ENCODE measurements around the gene MKLN1. TPM values are rescaled to one million over a fixed set of nuclear protein-coding genes. Genes with fewer than 3 reads are reported as not detected.

The MKLN1 gene
- polyA plus RNA-seq, 1 of the 3 experiments (the other 2 are of a cell fraction): 11.0 TPM

GRCh38 chr7:131449373-131449902 is 121.8 kb downstream of the MKLN1 start:
- Histone ChIP-seq H3K27me3 (ENCODE audit: insufficient read depth) (no peaks in the 10 kb centered on the region), H3K36me3 (replicated peaks in 1 of 2; ENCODE audit: control insufficient read depth in 1 of 2, insufficient read depth in 2 of 2, low read length in 1 of 2) (peaks cover 66 to 73% of the 10 kb centered on the region in 2 experiments), H3K4me2 (no peak overlapping the region), H3K79me2 (ENCODE audit: insufficient read depth) (no peaks in the 10 kb centered on the region), H2AFZ (ENCODE audit: low read depth) (no peak overlapping the region), H3K4me1 (ENCODE audit: control insufficient read depth in 1 of 2, insufficient read depth in 2 of 2, low read depth in 1 of 2, low read length in 1 of 2) (no peaks in the 10 kb centered on the region), H3F3A (replicated peaks; ENCODE audit: insufficient read depth) (peaks cover 18% of the 10 kb centered on the region), H3K4me3 (ENCODE audit: low read depth in 2 of 2, low read length in 1 of 2) (no peak overlapping the region), H3K9me3 (no peaks in the 10 kb centered on the region), H4K20me1 (ENCODE audit: insufficient read depth) (no peaks in the 10 kb centered on the region), H3K27ac (ENCODE audit: low read depth in 2 of 2, low read length in 1 of 2) (no peak overlapping the region), H3K9ac (no peak overlapping the region), H3K9me2 (no peaks in the 10 kb centered on the region)
- POLR2A ChIA-PET: no interaction called here
- DNase-seq: no peak
- no peak for TF ChIP-seq GATA2 (CRISPR knock-in tag; IDR thresholded peaks at IDR 0.05)
- CTCF ChIA-PET: interaction anchor here (1.3 kb wide), 1 partner anchor 409 kb away, joined by 3 read pairs; no protein-coding TSS in a partner anchor
- WGBS (ENCODE audit: low lambda C conversion rate): 100% methylated on average over 2 of the region's 2 CpGs

GRCh38 chr7:131454498-131454897 is 126.8 kb downstream of the MKLN1 start:
- Histone ChIP-seq H3K27me3 (ENCODE audit: insufficient read depth) (no peaks in the 10 kb centered on the region), H3K9ac (no peak overlapping the region), H3K4me2 (no peak overlapping the region), H2AFZ (ENCODE audit: low read depth) (no peak overlapping the region), H3K36me3 (replicated peaks in 1 of 2; ENCODE audit: control insufficient read depth in 1 of 2, insufficient read depth in 2 of 2, low read length in 1 of 2) (peaks cover 44 to 83% of the 10 kb centered on the region in 2 experiments), H3K79me2 (ENCODE audit: insufficient read depth) (no peaks in the 10 kb centered on the region), H4K20me1 (ENCODE audit: insufficient read depth) (no peaks in the 10 kb centered on the region), H3K4me3 (ENCODE audit: low read depth in 2 of 2, low read length in 1 of 2) (no peak overlapping the region), H3K4me1 (ENCODE audit: control insufficient read depth in 1 of 2, insufficient read depth in 2 of 2, low read depth in 1 of 2, low read length in 1 of 2) (no peaks in the 10 kb centered on the region), H3K27ac (ENCODE audit: low read depth in 2 of 2, low read length in 1 of 2) (no peak overlapping the region), H3K9me2 (no peaks in the 10 kb centered on the region), H3K9me3 (no peaks in the 10 kb centered on the region), H3F3A (replicated peaks; ENCODE audit: insufficient read depth) (peaks cover 19% of the 10 kb centered on the region)
- 100% methylated on average over 1 of the region's 1 CpG for WGBS (ENCODE audit: low lambda C conversion rate)
- DNase-seq: no peak
- ChIA-PET CTCF (interaction anchor here (0.7 to 1.6 kb wide), 7 partner anchors 9 to 414 kb away, joined by 3 to 5 read pairs (median 3); no protein-coding TSS in a partner anchor), POLR2A (no interaction called here)
- TF ChIP-seq RXRA (IDR thresholded peaks at IDR 0.05; ENCODE audit: borderline replicate concordance, low read depth) (no peak), RFX5 (IDR thresholded peaks at IDR 0.05; ENCODE audit: low read length) (no peak), SMC3 (IDR thresholded peaks at IDR 0.05; ENCODE audit: low read depth, low read length) (no peak), USF1 (IDR thresholded peaks at IDR 0.05; ENCODE audit: borderline replicate concordance, low read depth) (no peak), POLR2AphosphoS5 (IDR thresholded peaks at IDR 0.05; ENCODE audit: low read depth, low read length) (no peak), USF2 (IDR thresholded peaks at IDR 0.05; ENCODE audit: borderline replicate concordance, low read depth, low read length) (no peak), IRF3 (IDR thresholded peaks at IDR 0.05; ENCODE audit: low read depth, low read length) (no peak), YY1 (IDR thresholded peaks at IDR 0.05; ENCODE audit: low read depth) (no peak), MEF2A (IDR thresholded peaks at IDR 0.05; ENCODE audit: borderline replicate concordance, low read depth) (no peak), FOXM1 (IDR thresholded peaks at IDR 0.05; ENCODE audit: low read depth) (no peak), EP300 (IDR thresholded peaks at IDR 0.05; ENCODE audit: borderline replicate concordance in 1 of 2, low read depth in 1 of 2, low read length in 1 of 2) (no peak), JUND (IDR thresholded peaks at IDR 0.05) (no peak), FOXJ3 (CRISPR knock-in tag; IDR thresholded peaks at IDR 0.05) (no peak), REST (IDR thresholded peaks at IDR 0.05; ENCODE audit: low read depth, low read length) (no peak), MXI1 (IDR thresholded peaks at IDR 0.05; ENCODE audit: low read depth, low read length) (no peak), CHD2 (IDR thresholded peaks at IDR 0.05; ENCODE audit: low read length, partially characterized antibody) (no peak), RAD21 (IDR thresholded peaks at IDR 0.05; ENCODE audit: low read length) (no peak), ELF1 (IDR thresholded peaks at IDR 0.05) (no peak)

All from SK-N-SH (cell line).